Neural cell (in vitro differentiated cells): ENCODE measurements around the gene BLOC1S5. TPM values are rescaled to one million over a fixed set of nuclear protein-coding genes. Genes with fewer than 3 reads are reported as not detected.

Experiments used
- H2AFZ ChIP-seq: fragments of 200-600, 300-800 bp; sonication (generic), shearing (Covaris generic); 2 replicates; pipeline ENCODE4 v1.6.0; 2014; ENCODE audit warnings: low read depth, mild to moderate bottlenecking, antibody characterized with exemption, low read length, moderate library complexity
- H3F3A ChIP-seq: fragments of 200-600 bp; shearing (Covaris generic); 2 replicates; pipeline ENCODE4 v1.6.1; 2016; ENCODE audit warnings: mild to moderate bottlenecking, moderate library complexity, mixed read lengths, antibody characterized with exemption, low read length; ENCODE audit not compliant: insufficient read depth, poor library complexity, severe bottlenecking
- H3K27ac ChIP-seq: fragments of 200-600, 300-800 bp; sonication (generic), shearing (Covaris generic); 2 replicates; pipeline ENCODE4 v1.5.1; 2014; ENCODE audit warnings: mild to moderate bottlenecking, low read length, moderate library complexity
- H3K27me3 ChIP-seq: fragments of 300-800, 200-600 bp; sonication (generic), shearing (Covaris generic); 2 replicates; pipeline ENCODE4 v1.6.0; 2014; ENCODE audit warnings: mild to moderate bottlenecking, low read depth, low read length, moderate library complexity; ENCODE audit not compliant: insufficient read depth
- H3K36me3 ChIP-seq: fragments of 300-800, 200-600 bp; sonication (generic), shearing (Covaris generic); 2 replicates; pipeline ENCODE4 v1.5.1; 2014; ENCODE audit warnings: mild to moderate bottlenecking, antibody characterized with exemption, low read length, moderate library complexity; ENCODE audit not compliant: insufficient read depth
- H3K4me2 ChIP-seq: fragments of 300-800, 200-600 bp; sonication (generic), shearing (Covaris generic); 2 replicates; pipeline ENCODE4 v1.6.0; 2014; ENCODE audit warnings: mild to moderate bottlenecking, low read length
- H3K4me3 ChIP-seq: fragments of 300-800, 200-600 bp; sonication (generic), shearing (Covaris generic); 2 replicates; pipeline ENCODE4 v1.5.1; 2014; ENCODE audit warnings: mild to moderate bottlenecking, low read length, moderate library complexity
- H3K79me2 ChIP-seq: fragments of 200-600 bp; shearing (Covaris generic); replicated peaks from 2 replicates; pipeline ENCODE4 v1.6.0; 2014; ENCODE audit warnings: mild to moderate bottlenecking, low read length, moderate library complexity; ENCODE audit not compliant: insufficient read depth
- H3K9ac ChIP-seq: fragments of 300-800, 200-600 bp; sonication (generic), shearing (Covaris generic); 2 replicates; pipeline ENCODE4 v1.6.1; 2016; ENCODE audit warnings: mild to moderate bottlenecking, low read length, mixed read lengths
- H3K9me2 ChIP-seq: fragments of 200-600 bp; shearing (Covaris generic); 2 replicates; pipeline ENCODE4 v1.6.1; 2016; ENCODE audit warnings: mild to moderate bottlenecking, low read length, mixed read lengths; ENCODE audit not compliant: insufficient read depth
- H3K9me3 ChIP-seq: fragments of 200-600, 300-800 bp; sonication (generic), shearing (Covaris generic); 2 replicates; pipeline ENCODE4 v1.6.1; 2016; ENCODE audit warnings: mild to moderate bottlenecking, mixed run types, low read length, moderate library complexity, mixed read lengths
- H4K20me1 ChIP-seq: fragments of 200-600 bp; shearing (Covaris generic); 2 replicates; pipeline ENCODE4 v1.6.1; 2016; ENCODE audit warnings: mild to moderate bottlenecking, mixed run types; ENCODE audit not compliant: insufficient read depth
- EP300 ChIP-seq: fragments of 450-650 bp; conservative IDR thresholded peaks from 2 replicates; pipeline ENCODE4 v1.6.1; 2014; ENCODE audit warnings: antibody characterized with exemption, mild to moderate bottlenecking, moderate library complexity; ENCODE audit not compliant: poor library complexity, severe bottlenecking
- EZH2 ChIP-seq: fragments of 200-600, 300-800 bp; shearing (Covaris generic), sonication (generic); IDR thresholded peaks from 2 replicates; pipeline ENCODE4 v1.6.1; 2014; ENCODE audit warnings: antibody characterized with exemption, low read length, borderline replicate concordance, mild to moderate bottlenecking; ENCODE audit not compliant: insufficient read depth, poor library complexity, severe bottlenecking
- MXI1 ChIP-seq: fragments of 450-650 bp; conservative IDR thresholded peaks from 2 replicates; pipeline ENCODE4 v1.6.1; 2014; ENCODE audit warnings: antibody characterized with exemption, mild to moderate bottlenecking; ENCODE audit not compliant: poor library complexity, severe bottlenecking
- POLR2AphosphoS5 ChIP-seq: IDR thresholded peaks from 2 replicates; pipeline ENCODE4 v1.6.1; 2012
- RAD21 ChIP-seq: fragments of 450-650 bp; conservative IDR thresholded peaks from 2 replicates; pipeline ENCODE4 v1.6.1; 2014; ENCODE audit warnings: antibody characterized with exemption, mild to moderate bottlenecking, moderate library complexity
- SMC3 ChIP-seq: fragments of 450-650 bp; conservative IDR thresholded peaks from 2 replicates; pipeline ENCODE4 v1.6.1; 2014; ENCODE audit warnings: antibody characterized with exemption, mild to moderate bottlenecking, moderate library complexity; ENCODE audit not compliant: poor library complexity
- TAF1 ChIP-seq: IDR thresholded peaks from 2 replicates; pipeline ENCODE4 v1.6.1; 2012; ENCODE audit warnings: low read depth
- polyA plus RNA-seq: library from polyadenylated mRNA; depleted of rRNA; stranded (reverse); fragments of >200 nt; gene quantifications from 2 replicates; pipeline ENCODE4 v1.2.3, GENCODE V29; 2014
- TF ChIP-seq, protein P1 (sequence below): fragments of 450-650 bp; IDR thresholded peaks from 2 replicates; pipeline ENCODE4 v1.5.1; 2014; ENCODE audit warnings: antibody characterized with exemption, mild to moderate bottlenecking, moderate library complexity; ENCODE audit not compliant: poor library complexity, severe bottlenecking
- TF ChIP-seq, protein P2 (sequence below): IDR thresholded peaks from 2 replicates; pipeline ENCODE4 v1.6.1; 2012; ENCODE audit warnings: borderline replicate concordance

Gene BLOC1S5
- polyA plus RNA-seq, 1 donor from 2014 or later = 12.2 TPM

DNA sequence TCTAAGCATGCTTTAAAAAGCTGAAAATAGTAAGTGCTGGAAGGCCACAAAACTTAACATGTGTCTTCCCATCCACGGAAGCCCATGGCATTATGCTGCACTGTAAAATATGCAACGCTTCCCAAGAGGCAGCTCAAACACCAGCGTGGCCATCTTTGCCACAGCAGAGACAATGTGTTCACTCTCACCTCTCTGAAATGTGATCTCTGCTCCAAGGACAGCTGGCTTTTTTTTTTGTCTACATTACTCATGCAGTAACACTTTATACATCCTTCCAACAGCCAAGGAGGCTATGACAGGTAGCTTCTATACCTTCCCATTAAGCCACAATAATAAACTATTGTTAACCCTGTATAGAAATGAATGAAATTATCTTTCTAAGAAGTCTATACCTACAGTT is 49.2 kb downstream of the BLOC1S5 start:
- Histone ChIP-seq H3F3A (no peaks in the 10 kb centered on the region), H3K4me3 (no peak overlapping the region), H3K9me3 (no peaks in the 10 kb centered on the region), H4K20me1 (no peaks in the 10 kb centered on the region), H3K9me2 (no peaks in the 10 kb centered on the region), H3K27ac (no peak overlapping the region), H3K27me3 (no peaks in the 10 kb centered on the region), H3K9ac (no peak overlapping the region), H3K79me2 (no peaks in the 10 kb centered on the region), H3K4me2 (no peak overlapping the region), H2AFZ (no peak overlapping the region), H3K36me3 (no peaks in the 10 kb centered on the region)
- TF ChIP-seq TAF1 = no peak
- TF ChIP-seq, protein P1, sequence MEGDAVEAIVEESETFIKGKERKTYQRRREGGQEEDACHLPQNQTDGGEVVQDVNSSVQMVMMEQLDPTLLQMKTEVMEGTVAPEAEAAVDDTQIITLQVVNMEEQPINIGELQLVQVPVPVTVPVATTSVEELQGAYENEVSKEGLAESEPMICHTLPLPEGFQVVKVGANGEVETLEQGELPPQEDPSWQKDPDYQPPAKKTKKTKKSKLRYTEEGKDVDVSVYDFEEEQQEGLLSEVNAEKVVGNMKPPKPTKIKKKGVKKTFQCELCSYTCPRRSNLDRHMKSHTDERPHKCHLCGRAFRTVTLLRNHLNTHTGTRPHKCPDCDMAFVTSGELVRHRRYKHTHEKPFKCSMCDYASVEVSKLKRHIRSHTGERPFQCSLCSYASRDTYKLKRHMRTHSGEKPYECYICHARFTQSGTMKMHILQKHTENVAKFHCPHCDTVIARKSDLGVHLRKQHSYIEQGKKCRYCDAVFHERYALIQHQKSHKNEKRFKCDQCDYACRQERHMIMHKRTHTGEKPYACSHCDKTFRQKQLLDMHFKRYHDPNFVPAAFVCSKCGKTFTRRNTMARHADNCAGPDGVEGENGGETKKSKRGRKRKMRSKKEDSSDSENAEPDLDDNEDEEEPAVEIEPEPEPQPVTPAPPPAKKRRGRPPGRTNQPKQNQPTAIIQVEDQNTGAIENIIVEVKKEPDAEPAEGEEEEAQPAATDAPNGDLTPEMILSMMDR = no peak
- TF ChIP-seq, protein P2, sequence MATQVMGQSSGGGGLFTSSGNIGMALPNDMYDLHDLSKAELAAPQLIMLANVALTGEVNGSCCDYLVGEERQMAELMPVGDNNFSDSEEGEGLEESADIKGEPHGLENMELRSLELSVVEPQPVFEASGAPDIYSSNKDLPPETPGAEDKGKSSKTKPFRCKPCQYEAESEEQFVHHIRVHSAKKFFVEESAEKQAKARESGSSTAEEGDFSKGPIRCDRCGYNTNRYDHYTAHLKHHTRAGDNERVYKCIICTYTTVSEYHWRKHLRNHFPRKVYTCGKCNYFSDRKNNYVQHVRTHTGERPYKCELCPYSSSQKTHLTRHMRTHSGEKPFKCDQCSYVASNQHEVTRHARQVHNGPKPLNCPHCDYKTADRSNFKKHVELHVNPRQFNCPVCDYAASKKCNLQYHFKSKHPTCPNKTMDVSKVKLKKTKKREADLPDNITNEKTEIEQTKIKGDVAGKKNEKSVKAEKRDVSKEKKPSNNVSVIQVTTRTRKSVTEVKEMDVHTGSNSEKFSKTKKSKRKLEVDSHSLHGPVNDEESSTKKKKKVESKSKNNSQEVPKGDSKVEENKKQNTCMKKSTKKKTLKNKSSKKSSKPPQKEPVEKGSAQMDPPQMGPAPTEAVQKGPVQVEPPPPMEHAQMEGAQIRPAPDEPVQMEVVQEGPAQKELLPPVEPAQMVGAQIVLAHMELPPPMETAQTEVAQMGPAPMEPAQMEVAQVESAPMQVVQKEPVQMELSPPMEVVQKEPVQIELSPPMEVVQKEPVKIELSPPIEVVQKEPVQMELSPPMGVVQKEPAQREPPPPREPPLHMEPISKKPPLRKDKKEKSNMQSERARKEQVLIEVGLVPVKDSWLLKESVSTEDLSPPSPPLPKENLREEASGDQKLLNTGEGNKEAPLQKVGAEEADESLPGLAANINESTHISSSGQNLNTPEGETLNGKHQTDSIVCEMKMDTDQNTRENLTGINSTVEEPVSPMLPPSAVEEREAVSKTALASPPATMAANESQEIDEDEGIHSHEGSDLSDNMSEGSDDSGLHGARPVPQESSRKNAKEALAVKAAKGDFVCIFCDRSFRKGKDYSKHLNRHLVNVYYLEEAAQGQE = no peak
- no peak for TF ChIP-seq EZH2

DNA sequence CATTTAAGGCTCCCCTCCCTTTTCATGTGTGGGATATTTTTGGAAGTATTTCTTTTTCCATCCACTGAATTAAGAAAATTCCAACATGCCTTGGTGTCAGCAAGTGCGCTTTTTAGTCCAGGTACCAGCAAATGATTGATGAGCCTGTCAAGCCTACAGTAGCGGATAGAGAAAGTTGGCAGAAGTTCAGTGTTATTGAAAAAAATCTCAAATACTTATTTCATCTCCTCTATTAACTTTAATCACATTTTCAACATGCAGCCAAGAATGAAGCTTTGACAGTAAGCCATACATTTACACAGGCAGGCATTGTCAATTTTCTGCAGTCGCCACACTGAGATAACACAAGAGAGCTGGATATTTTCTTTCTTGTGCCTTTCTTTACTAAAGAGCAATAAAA is 50.4 kb downstream of the BLOC1S5 start:
- TF ChIP-seq EZH2 = no peak
- no peak for TF ChIP-seq POLR2AphosphoS5
- TF ChIP-seq SMC3 = no peak
- TF ChIP-seq MXI1 = no peak
- TF ChIP-seq RAD21 = no peak
- TF ChIP-seq EP300 = no peak
- TF ChIP-seq, protein P1 = no peak
- TF ChIP-seq TAF1 = no peak
- TF ChIP-seq, protein P2 = no peak

More for the DNA sequence above, 50.4 kb downstream of the BLOC1S5 start:
- Histone ChIP-seq H3K79me2 (no peaks in the 10 kb centered on the region), H3K27me3 (no peaks in the 10 kb centered on the region), H3K4me3 (no peak overlapping the region), H4K20me1 (no peaks in the 10 kb centered on the region), H3K9ac (no peak overlapping the region), H3F3A (no peaks in the 10 kb centered on the region), H3K4me2 (no peak overlapping the region), H3K9me2 (no peaks in the 10 kb centered on the region), H3K27ac (no peak overlapping the region), H3K9me3 (no peaks in the 10 kb centered on the region), H3K36me3 (no peaks in the 10 kb centered on the region), H2AFZ (no peak overlapping the region)
